Measurements from ENCODE around the gene POTEI.
"Not testable (repeated sequence)": the region's sequence is repeated elsewhere in the genome, so short reads cannot be mapped to it uniquely, and the experiment has no call there.

The POTEI gene

DNA sequence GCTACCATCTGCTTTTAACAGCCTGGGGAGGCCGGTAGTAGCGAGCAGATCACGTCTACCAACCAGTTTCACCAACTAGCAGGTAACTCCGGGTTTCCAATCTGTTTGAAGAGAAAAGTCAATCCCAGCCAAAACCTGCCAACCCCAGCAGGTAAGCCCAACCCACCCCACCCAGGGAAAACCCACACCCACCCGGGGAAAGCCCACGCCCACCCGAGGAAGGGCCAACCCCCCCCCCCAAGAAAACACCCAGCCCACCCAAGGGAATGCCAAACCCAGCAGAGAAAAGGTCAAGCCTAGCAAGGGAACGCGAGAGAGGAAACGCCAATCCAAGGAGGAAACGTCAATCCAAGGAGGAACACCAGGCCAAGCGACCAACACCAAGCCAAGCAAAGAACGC is at the start of gene POTEI:
POTEI (minus strand) TSS at position 101 of the 400 bp plus-strand sequence; CDS start at position 8, 93 bp downstream.
- DNase-seq = not testable (repeated sequence)

DNA sequence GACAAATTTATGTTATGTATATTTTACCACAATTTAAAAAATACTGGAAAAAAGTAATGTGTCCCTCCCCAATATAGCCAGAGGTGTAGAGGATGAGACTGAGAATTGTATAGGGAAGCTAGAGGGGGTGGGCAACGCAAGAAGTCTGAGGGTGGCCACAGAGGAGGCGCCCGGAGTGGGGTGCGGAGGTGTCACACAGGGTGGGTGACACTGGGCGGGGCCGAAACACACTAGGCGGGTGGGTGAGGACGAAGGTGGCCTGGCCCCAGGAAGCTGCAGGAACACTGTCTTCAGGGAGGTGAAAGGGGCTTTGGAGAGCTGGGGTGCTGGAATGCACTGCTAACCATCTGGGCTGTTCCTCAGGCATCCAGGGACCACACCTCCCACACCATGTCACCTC is 47.3 kb upstream of the POTEI start:
- not testable (repeated sequence) for DNase-seq

DNA sequence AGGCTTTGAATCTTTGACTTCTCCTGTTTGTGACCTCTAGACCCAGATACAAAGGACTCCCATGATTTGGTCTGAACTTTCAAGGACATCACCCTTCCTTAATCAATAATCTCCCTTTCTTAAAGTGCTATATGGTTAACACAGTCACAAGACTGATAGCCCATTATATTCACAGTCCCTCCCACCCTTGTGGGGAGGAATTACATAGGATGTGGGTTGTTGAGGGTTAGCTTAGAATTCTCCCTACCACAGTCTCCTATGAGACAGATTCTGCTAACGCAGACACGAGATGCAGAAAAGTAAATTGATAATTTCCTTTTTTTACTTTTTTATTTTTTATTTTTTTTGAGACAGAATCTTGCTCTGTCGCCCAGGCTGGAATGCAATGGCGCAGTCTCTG is 45.0 kb upstream of the POTEI start:
- DNase-seq = not testable (repeated sequence)

DNA sequence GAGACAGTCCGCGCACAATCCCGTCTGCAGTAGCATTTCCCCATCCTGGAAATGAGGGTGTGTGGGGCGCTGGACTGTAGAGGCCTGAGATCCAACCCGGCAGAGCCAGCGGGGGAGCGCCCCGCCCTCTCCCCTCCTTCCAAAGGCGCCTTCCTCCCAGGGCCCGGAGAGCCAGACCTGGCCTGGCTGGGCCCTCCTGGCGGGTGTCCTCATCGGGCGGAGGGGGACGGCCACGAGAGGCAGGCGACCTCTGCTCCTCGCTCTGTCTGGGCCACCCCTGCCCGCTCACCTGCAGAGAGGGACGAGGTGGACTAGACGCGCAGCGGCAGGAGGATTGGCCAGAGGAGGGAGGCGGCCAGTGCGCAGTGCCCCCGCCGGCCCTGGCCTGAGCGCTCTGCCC is 40.3 kb upstream of the POTEI start:
- not testable (repeated sequence) for DNase-seq

DNA sequence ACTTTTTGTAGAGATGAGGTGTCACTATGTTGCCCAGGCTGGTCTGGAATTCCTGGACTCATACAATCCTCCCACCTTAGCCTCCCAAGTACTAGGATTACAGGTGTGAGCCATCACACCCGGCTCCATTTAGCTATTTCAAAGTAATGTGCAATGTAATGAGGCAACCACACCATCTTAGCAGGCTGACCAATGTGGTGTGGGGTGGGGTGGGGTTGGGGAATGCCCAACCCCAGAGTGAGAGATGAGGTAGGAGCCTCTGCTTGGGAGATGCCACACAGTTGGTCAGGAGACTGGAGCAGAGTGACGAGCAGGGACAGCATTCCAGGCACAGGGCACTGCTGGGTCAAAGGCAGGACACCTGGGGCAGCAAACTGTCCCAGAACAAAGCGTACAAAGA is 39.3 kb upstream of the POTEI start:
- not testable (repeated sequence) for DNase-seq

DNA sequence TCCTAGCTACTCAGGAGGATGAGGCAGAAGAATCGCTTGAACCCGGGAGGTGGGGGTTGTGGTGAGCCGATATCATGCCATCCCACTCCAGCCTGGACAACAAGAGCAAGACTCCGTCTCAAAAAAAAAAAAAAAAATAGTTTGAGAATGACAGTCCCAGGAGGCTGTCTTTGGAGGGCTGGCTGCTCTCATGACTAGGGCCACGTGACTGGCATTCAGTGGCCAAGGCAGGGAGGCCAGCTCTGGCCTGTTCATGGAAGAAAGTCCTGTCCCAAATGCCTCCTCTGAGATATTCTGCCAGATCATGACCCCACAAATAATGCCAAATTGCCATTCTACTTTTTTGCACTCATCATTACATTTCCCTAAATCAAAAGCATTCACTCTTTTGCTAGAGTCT is 35.9 kb upstream of the POTEI start:
- not testable (repeated sequence) for DNase-seq

DNA sequence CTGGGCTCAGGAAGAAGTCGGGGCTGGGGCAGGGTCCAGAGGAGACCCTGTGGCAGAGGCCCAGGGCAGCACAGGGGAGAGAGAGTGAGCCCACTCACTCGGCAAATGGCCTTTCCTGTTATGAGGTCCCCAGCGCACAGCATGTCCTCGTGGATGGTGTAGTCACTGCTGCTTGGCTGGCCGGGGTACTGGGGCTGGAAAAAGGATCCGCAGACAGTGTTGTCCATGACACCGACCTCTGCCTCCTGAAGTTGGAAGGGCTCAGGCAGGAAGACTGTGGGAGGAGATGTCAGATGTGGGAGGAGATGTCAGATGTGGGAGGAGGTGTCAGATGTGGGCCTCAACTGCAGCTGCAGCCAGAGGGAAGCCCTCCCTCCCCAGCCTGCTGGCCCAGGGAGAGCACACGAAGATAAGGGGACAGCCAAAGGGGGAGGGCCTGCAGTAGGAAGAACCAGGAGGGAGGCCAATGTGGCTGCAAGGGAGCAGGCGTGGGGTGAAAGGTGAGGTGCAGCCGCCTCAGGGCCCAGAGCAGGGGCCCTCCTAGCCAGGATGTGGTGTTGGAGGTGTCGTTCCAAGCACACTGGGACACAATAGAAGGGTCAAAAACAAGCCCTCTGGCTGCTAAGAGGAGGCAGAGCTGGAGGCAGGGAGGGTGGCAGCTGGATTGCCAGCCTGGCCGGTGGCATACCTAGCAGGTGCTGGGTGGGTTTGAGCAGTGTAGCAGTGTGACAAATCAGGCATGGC is 34.8 kb upstream of the POTEI start:
- not testable (repeated sequence) for DNase-seq

DNA sequence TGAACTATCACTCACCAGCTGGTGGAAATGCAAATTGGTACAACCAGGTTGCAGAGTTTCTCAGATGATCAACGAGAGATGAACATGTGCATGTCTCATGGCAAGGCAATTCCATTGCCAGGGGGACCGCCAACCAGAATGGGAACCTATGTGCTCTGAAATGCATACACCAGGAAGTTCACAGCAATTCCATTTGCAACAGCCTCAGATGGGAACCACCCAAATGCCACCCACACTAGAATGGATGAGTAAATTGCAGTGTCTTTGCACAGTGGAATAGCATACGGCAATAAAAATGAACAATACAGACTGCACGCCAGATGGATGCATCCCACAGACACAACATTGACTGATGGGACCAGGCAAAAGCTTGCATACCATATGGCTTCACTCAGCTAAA is 33.7 kb upstream of the POTEI start:
- not testable (repeated sequence) for DNase-seq

DNA sequence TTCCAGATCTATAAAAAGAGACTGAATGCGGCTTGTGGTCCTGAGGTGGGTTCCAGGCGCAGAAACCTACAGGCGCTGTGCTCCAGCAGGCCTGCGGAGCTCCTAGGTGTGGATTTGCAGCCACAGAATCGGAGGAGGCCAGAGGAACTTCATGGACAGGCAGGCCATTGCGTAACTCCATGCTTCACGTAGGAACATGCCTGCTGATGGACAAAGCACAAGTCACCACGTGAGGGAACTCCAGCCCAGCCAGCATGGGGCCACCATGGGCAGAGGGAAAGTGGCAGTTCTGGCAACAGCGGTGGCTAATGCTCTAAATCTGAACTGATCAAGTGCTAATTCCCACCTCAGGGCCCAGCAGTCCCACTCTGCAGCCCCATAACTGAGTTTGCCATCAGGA is 29.1 kb upstream of the POTEI start:
- not testable (repeated sequence) for DNase-seq

DNA sequence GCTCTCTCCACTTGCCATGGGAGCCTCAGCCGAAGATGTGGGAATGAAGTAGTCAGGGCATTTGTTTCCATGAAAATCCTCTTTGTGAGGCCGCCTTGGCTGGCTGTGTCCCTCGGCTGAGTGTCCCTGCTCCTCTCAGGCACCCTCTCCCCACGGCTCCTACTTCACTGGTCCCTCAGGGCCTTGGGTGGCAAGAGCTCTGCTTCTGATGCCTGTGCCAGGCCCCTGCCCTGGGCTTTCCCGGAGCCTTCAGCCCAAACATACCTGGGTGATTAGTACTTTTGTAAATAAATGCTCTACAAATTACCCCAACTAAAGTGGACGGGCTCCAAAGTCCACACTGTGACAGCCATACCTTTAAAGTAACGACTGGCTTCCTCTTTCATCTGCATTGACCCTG is 27.5 kb upstream of the POTEI start:
- not testable (repeated sequence) for DNase-seq

DNA sequence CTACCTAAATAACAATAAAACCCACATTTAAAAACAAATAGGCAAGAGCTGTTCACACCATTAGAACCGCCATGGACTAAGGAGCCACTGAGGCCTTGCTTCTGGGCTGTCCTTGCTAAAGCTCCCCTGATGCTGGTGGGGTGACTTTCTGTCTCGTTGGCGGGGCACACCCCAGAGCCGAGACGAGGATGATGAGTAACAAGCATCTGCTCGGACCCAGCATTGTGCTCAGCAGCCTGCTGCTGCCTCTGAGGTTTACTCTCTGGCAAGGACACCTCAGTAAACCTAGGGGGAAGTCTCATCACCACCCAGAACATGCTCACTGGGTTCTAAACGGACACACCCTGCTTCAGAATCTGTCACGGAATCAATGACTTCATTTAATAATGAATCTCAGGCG is 22.5 kb upstream of the POTEI start:
- not testable (repeated sequence) for DNase-seq

DNA sequence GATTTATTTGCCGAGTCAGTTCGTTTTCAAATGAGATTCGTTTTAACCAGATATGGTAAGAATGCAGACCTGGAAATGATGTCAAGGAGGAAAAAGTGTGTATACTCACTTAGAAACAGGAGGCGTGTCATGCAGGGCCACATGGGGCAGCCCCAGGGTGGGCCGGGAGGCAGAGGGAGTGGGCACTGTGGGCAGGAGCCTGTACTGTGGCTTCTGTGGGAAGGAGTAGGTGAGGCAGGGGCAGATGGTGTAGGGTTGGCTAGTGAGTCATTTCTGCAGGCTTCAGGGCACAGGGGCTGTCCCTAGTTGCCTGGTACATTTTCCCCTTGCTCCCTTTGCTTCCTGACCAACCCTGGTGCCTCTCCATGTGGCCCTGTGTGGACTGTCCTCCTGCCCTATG is 22.1 kb upstream of the POTEI start:
- not testable (repeated sequence) for DNase-seq

DNA sequence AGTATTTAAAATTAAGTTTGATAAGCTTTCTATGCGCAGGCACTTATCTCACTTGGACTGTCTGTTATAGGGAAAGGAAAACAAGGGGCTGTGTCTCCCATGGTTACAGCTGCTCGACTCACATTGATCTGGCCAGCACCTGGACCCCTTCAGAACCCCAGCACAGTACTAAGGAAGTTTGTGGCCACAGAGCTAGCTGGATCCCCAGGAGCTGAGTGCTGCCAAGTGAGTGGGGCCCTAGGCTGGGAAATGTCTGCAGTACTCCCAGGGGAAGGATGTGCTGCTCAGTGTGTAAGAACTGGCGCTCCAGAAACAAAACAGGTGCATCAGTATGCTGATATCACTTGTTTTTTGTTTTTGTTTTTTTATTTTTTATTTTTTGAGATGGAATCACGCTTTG is 21.1 kb upstream of the POTEI start:
- not testable (repeated sequence) for DNase-seq

DNA sequence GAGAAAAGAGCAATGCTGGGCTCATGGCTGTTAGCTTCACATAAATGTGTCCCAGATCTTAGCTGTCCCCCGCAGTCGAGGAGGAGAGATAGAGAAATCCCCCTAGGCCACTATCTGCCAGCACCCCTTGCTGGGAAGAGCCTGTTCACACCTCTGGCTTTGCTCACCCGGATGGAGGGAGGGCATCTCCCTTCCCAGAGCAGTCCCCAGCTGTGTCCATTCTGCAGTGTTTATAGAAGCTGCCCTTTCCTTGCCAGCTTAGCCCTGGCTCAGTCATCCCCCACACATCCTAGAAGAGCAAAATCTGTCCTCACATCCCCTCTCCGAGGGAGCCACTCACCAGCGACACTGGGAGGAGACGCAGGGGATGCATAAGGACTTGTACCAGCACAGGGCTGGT is 20.4 kb upstream of the POTEI start:
- DNase-seq = not testable (repeated sequence)

DNA sequence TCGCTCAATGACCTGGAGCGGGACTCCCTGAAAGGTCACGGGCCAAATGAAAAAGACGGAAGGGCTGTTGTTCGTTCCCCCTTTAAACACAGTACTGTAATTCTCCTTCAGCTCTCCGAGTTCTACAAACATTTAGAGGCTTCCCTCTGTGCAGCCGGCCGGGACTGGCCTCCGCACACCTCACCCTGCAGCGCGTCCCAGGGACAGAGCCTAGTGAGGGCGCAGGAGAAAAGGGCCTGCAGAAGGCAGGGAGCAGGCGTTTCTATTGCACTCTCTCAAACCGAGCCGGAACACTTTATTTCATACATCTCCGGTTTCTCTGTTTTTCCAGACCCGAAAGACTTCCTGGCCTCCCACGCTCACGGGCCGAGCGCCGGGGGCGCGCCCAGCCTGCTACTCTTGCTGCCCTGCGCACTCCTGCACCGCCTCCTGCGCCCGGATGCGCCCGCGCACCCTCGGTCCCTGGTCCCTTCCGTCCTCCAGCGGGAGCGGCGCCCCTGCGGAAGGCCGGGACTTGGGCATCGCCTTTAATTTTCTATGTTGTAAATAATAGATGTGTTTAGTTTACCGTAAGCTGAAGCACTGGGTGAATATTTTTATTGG is 18.3 kb upstream of the POTEI start:
- DNase-seq = not testable (repeated sequence)

DNA sequence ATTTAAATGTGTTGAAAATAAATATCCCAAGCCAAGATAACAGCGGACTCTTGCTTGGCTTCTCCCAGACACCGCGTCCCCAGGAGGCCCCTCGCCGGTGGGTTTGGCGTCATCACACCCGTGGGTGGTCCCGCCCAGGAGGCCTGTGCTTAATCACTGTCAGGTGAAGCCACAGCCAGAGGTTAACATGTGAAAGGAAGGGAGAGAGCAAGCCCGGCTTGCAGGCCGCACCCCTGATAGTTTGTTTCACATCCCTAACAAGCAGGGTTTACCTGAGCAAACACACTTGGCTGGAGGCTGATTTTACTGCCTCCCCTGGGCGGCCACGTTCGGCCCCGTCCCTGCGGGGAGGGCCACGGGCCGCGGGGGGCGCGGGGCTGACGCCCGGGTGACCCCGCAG is 13.3 kb upstream of the POTEI start:
- DNase-seq = not testable (repeated sequence)

DNA sequence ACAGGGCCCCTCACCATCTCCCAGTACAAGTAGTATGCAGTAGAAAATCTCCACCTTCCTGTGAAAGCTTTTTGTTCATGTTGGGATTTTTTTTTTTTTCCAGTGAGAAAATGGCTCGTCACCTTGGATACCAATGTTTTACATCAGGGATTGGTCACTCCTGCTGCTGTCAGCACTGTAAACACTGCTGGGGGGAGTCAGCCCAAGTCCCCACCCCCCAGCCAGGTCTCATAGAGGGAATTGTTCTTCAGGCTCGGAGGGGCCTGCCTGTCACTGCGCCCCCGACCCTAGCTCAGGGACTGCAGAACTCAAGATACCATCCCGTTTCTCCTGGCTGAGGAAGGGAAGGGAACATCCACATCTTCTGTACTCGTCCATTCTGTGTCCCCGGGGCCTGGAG is 11.9 kb upstream of the POTEI start, which contains the start of gene CFC1B:
CFC1B (plus strand) TSS at position 231 of the 400 bp plus-strand sequence. CDS start 263 bp downstream, outside the sequence.
- DNase-seq = not testable (repeated sequence)

DNA sequence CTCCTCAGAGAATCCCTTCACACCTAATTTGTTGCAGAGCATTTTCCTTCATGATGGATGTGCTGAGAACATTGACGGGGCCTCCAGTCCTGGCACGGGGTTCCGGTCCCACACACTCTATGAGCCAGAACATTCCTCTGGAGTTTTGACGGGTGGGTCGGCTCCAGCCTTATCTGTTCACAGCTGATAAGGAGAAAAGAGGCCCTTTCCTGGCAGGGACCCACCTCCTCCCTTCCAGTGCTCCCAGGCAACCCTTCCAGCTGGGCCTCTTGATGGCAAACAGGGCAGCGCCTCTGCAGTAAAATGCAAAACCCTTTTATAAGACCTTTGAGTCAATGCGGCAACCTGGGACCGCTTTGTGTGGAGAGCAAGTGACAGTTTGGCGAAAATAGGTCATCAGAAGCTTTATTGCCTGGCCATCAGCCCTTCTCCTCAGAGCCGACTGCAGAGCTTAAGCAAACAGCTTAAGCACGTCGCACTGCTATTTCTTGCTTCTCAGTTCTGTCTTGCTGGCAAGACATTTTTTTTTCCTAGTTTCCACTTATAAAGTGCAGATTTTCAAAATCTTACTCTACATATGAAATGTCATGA is 9.5 kb upstream of the POTEI start:
- not testable (repeated sequence) for DNase-seq

DNA sequence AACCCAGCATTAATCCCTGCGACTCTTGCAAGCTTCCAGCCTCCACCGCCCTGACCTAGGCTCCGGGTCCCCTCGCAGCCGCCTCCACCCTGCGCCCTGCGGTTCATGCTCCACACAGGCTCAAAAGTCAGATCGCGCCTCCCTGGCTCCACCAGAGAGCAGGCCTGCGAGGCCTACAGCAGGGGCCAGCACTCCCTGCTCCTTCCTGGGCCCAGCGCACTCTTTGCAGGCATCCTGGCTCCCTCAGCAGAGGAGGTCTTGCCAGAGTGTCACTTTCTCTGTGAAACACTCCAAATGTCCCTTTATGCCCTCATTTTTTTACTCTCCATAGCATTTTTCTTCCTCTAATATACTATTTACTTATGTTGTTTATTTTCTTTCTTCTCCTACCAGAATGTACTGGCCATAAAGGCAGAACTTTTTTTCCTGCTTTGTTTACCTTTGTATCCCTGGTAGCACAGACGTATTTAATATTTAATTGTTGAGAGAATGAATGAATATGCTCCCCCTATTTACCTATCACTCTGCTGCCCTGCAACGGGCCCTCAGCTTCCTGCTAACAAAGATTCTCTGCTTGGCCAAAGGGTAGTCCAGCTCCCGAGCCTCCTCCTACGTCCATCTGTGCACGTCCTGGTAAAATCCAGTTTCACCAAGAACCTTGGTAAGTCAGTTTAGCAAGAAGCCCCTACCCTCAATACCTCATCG is 2.8 kb upstream of the POTEI start:
- not testable (repeated sequence) for DNase-seq

DNA sequence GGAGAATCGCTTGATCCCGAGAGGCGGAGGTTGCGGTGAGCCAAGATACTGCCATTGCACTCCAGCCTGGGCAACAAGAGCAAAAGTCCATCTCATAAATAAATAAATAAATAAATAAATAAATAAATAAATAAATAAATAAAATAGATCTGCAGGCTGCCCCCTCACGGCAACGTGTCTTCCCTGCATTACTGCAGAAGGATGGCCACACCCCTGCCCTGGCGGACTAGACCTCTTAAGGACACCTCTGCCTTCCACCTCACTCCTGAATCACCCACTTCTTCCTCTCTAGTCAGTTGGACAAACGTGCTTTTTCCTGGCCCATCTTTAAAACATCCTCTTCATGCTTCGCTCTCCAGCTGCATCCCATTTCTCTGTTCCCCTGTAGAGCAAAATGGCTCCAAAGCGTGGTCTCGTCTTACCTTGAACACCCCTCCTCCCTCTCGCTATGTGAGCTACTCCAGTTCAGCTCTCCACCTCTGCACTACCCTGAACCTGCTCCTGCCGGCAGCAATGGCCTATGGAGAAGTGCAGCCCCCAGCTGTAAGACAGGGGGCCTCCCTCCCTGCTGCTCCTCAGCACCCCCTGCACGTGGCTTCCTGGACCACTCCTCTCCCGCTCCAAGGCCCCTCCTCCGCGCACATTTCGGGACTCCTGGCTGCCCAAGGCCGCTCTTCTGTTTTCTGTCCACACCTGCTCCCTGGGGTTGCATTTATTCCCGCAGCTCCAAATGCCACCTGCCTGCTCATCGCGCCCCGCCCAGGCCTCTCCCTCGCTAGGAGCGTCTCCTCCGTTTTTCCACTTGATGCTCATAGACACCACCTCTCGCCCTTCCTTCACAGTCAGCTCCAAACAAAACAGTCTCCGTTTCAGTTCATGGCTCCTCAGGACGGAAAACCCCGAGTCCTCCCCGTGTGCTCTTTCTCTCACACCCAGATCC is 1.9 kb upstream of the POTEI start:
- DNase-seq = not testable (repeated sequence)

DNA sequence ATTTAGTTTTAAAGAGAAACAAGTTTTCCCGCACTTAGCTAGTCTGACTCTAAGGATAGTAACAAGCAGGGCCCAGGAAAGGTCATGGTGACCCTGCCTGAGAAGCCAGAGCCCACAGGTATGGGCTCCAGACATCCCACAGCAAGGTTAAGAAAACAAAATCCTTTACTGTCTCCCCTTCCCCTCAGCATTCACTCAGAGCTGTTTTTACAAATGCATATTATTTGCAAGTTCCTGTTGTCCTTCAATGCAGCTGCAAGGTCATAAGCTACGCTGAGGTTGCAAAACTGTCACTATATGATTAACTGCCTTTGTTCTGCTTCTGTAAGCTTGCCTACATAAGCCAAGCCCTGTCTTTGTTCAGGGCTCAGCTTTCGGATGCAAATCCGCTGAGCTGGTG is 18.1 kb downstream of the POTEI start:
- DNase-seq = not testable (repeated sequence)

DNA sequence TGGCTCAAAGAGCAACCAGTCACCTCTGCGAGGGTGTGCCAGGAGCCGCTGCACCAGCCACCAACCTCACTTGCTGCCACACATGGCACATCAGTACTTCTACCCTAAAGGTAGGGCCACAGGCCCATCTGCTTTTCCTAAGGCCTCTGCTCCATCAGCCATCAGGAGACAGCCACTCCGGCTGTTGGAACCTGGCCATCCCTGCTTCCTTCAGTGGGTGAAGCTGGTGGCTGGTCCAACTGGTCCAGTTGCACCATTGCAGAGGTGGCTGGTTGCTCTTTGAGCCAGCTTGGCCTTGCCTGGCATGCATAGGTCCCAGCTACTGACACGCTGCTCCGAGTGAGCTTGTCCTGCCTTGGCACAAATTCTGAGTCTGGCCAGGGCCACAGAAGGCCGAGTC is 53.7 kb downstream of the POTEI start:
- DNase-seq = not testable (repeated sequence)

Measured in fibroblast of upper back skin (primary cell).